ENCODE results near the gene RBM43. TPM values are rescaled to one million over a fixed set of nuclear protein-coding genes. Genes with fewer than 3 reads are reported as not detected.
"Not testable (repeated sequence)": the region's sequence is repeated elsewhere in the genome, so short reads cannot be mapped to it uniquely, and the experiment has no call there.

The RBM43 gene
- total RNA-seq, 1 experiment from 2014 or later = 1.2 TPM

- no peak for DNase-seq (ENCODE audit: low spot score)
Measured at GRCh38 chr2:151269798-151270568, 8.3 kb upstream of the RBM43 start.

GRCh38 chr2:151268085-151268484, 6.4 kb upstream of the RBM43 start:
- DNase-seq (ENCODE audit: low spot score) = no peak

- DNase-seq (ENCODE audit: low spot score) = no peak
Measured at GRCh38 chr2:151267537-151267936, 5.9 kb upstream of the RBM43 start.

- no peak for DNase-seq (ENCODE audit: low spot score)
Measured at GRCh38 chr2:151265991-151266390, 4.3 kb upstream of the RBM43 start.

- no peak for DNase-seq (ENCODE audit: low spot score)
Measured at GRCh38 chr2:151264157-151264825, 2.6 kb upstream of the RBM43 start.

- DNase-seq (ENCODE audit: low spot score) = no peak
Measured at GRCh38 chr2:151262629-151263028, 966 bp upstream of the RBM43 start.

GRCh38 chr2:151261977-151262291, 271 bp upstream of the RBM43 start:
- no peak for DNase-seq (ENCODE audit: low spot score)

- DNase-seq (ENCODE audit: low spot score) = peak; percentile 22
Measured at GRCh38 chr2:151260573-151261230, 961 bp downstream of the RBM43 start.

- no peak for DNase-seq (ENCODE audit: low spot score)
Measured at GRCh38 chr2:151258121-151258520, 3.5 kb downstream of the RBM43 start.

GRCh38 chr2:151252646-151253045, 9.0 kb downstream of the RBM43 start:
- no peak for DNase-seq (ENCODE audit: low spot score)

- no peak for DNase-seq (ENCODE audit: low spot score)
Measured at GRCh38 chr2:151251012-151251411, 10.7 kb downstream of the RBM43 start.

GRCh38 chr2:151247432-151247831, 14.2 kb downstream of the RBM43 start:
- no peak for DNase-seq (ENCODE audit: low spot score)

- DNase-seq (ENCODE audit: low spot score) = no peak
Measured at GRCh38 chr2:151246152-151246551, 15.5 kb downstream of the RBM43 start.

GRCh38 chr2:151243468-151243867, 18.2 kb downstream of the RBM43 start:
- DNase-seq (ENCODE audit: low spot score) = no peak

- no peak for DNase-seq (ENCODE audit: low spot score)
Measured at GRCh38 chr2:151241224-151241623, 20.4 kb downstream of the RBM43 start.

- no peak for DNase-seq (ENCODE audit: low spot score)
Measured at GRCh38 chr2:151240433-151240832, 21.2 kb downstream of the RBM43 start.

- DNase-seq (ENCODE audit: low spot score) = no peak
Measured at GRCh38 chr2:151239624-151240023, 22.0 kb downstream of the RBM43 start.

GRCh38 chr2:151238527-151239487, 22.9 kb downstream of the RBM43 start:
- peak; percentile 85 for DNase-seq (ENCODE audit: low spot score)

GRCh38 chr2:151237422-151238025, 24.1 kb downstream of the RBM43 start:
- peak; percentile 6 for DNase-seq (ENCODE audit: low spot score)

GRCh38 chr2:151233760-151234159, 27.9 kb downstream of the RBM43 start:
- DNase-seq (ENCODE audit: low spot score) = not testable (repeated sequence)

- not testable (repeated sequence) for DNase-seq (ENCODE audit: low spot score)
Measured at GRCh38 chr2:151233288-151233687, 28.4 kb downstream of the RBM43 start.

Data from HT-29 (cell line).